GM04503 (cell line): ENCODE data around the gene GADL1.

ENCODE experiments used
- DNase-seq: peaks from one replicate; pipeline ENCODE4 v3.0.0-alpha.2; 2012; ENCODE audit warnings: low read depth

Gene GADL1

GRCh38 chr3:30760040-30760695 is 134.3 kb downstream of the GADL1 start:
- no peak for DNase-seq

- no peak for DNase-seq
These were observed 138.2 kb downstream of the GADL1 start for GRCh38 chr3:30756218-30756617.

- peak; percentile 22 for DNase-seq
These were observed 140.0 kb downstream of the GADL1 start for GRCh38 chr3:30754426-30754825.

- no peak for DNase-seq
These were observed 140.7 kb downstream of the GADL1 start for GRCh38 chr3:30753766-30754165.

GRCh38 chr3:30752970-30753369 is 141.5 kb downstream of the GADL1 start:
- peak; percentile 34 for DNase-seq

GRCh38 chr3:30752491-30752890 is 142.0 kb downstream of the GADL1 start:
- DNase-seq = no peak

- no peak for DNase-seq
These were observed 142.7 kb downstream of the GADL1 start for GRCh38 chr3:30751610-30752299.

GRCh38 chr3:30750967-30751366 is 143.5 kb downstream of the GADL1 start:
- DNase-seq = no peak

GRCh38 chr3:30749230-30749629 is 145.2 kb downstream of the GADL1 start:
- no peak for DNase-seq

- no peak for DNase-seq
These were observed 146.6 kb downstream of the GADL1 start for GRCh38 chr3:30747771-30748281.

- DNase-seq = no peak
These were observed 150.7 kb downstream of the GADL1 start for GRCh38 chr3:30743641-30744317.

- no peak for DNase-seq
These were observed 151.5 kb downstream of the GADL1 start for GRCh38 chr3:30742796-30743619.

- no peak for DNase-seq
These were observed 152.6 kb downstream of the GADL1 start for GRCh38 chr3:30741889-30742288.

GRCh38 chr3:30738605-30739004 is 155.9 kb downstream of the GADL1 start:
- DNase-seq = no peak

- no peak for DNase-seq
These were observed 156.5 kb downstream of the GADL1 start for GRCh38 chr3:30737743-30738499.

- DNase-seq = no peak
These were observed 160.8 kb downstream of the GADL1 start for GRCh38 chr3:30733696-30734095.

GRCh38 chr3:30733209-30733608 is 161.3 kb downstream of the GADL1 start:
- DNase-seq = no peak

GRCh38 chr3:30730967-30731366 is 163.5 kb downstream of the GADL1 start:
- DNase-seq = no peak

- no peak for DNase-seq
These were observed 164.5 kb downstream of the GADL1 start for GRCh38 chr3:30729936-30730335.

GRCh38 chr3:30729512-30729911 is 164.9 kb downstream of the GADL1 start:
- no peak for DNase-seq

GRCh38 chr3:30728143-30728542 is 166.3 kb downstream of the GADL1 start:
- no peak for DNase-seq
